ENCODE results near the gene TRIM41.

TRIM41 gene

GRCh38 chr5:181189363-181189961 lies 33.6 kb upstream of the TRIM41 start:
- peak overlapping the region; percentile 83 for H3K4me3 ChIP-seq (ENCODE audit: low read depth, low read length)
- TF ChIP-seq CTCF (conservative IDR thresholded peaks at IDR 0.05; ENCODE audit: low read depth, low read length), result no peak
- peak; percentile 50 for DNase-seq (ENCODE audit: low read depth)

GRCh38 chr5:181189962-181190710 lies 32.9 kb upstream of the TRIM41 start:
- TF ChIP-seq CTCF (conservative IDR thresholded peaks at IDR 0.05; ENCODE audit: low read depth, low read length), result no peak
- no peak for DNase-seq (ENCODE audit: low read depth)
- peak overlapping the region; percentile 83 for H3K4me3 ChIP-seq (ENCODE audit: low read depth, low read length)

GRCh38 chr5:181190711-181191525 lies 32.2 kb upstream of the TRIM41 start:
- H3K4me3 ChIP-seq (ENCODE audit: low read depth, low read length), result peak overlapping the region; percentile 83
- TF ChIP-seq CTCF (conservative IDR thresholded peaks at IDR 0.05; ENCODE audit: low read depth, low read length), result peak; percentile 26
- peak; percentile 63 for DNase-seq (ENCODE audit: low read depth)

- no peak for TF ChIP-seq CTCF (conservative IDR thresholded peaks at IDR 0.05; ENCODE audit: low read depth, low read length)
These were observed 31.4 kb upstream of the TRIM41 start for GRCh38 chr5:181191526-181192336.

GRCh38 chr5:181192337-181193046 lies 30.6 kb upstream of the TRIM41 start:
- H3K4me3 ChIP-seq (ENCODE audit: low read depth, low read length), result peak overlapping the region; percentile 83
- TF ChIP-seq CTCF (conservative IDR thresholded peaks at IDR 0.05; ENCODE audit: low read depth, low read length), result no peak
- no peak for DNase-seq (ENCODE audit: low read depth)

More at GRCh38 chr5:181191526-181192336, 31.4 kb upstream of the TRIM41 start:
- H3K4me3 ChIP-seq (ENCODE audit: low read depth, low read length), result peak overlapping the region; percentile 83
- DNase-seq (ENCODE audit: low read depth), result peak; percentile 96

GRCh38 chr5:181193656-181194055 lies 29.4 kb upstream of the TRIM41 start:
- no peak overlapping the region for H3K4me3 ChIP-seq (ENCODE audit: low read depth, low read length)
- DNase-seq (ENCODE audit: low read depth), result no peak
- TF ChIP-seq CTCF (conservative IDR thresholded peaks at IDR 0.05; ENCODE audit: low read depth, low read length), result no peak

Data from choroid plexus epithelial cell (primary cell).